ENCODE results near the gene ABTB1.

ABTB1 gene

DNA sequence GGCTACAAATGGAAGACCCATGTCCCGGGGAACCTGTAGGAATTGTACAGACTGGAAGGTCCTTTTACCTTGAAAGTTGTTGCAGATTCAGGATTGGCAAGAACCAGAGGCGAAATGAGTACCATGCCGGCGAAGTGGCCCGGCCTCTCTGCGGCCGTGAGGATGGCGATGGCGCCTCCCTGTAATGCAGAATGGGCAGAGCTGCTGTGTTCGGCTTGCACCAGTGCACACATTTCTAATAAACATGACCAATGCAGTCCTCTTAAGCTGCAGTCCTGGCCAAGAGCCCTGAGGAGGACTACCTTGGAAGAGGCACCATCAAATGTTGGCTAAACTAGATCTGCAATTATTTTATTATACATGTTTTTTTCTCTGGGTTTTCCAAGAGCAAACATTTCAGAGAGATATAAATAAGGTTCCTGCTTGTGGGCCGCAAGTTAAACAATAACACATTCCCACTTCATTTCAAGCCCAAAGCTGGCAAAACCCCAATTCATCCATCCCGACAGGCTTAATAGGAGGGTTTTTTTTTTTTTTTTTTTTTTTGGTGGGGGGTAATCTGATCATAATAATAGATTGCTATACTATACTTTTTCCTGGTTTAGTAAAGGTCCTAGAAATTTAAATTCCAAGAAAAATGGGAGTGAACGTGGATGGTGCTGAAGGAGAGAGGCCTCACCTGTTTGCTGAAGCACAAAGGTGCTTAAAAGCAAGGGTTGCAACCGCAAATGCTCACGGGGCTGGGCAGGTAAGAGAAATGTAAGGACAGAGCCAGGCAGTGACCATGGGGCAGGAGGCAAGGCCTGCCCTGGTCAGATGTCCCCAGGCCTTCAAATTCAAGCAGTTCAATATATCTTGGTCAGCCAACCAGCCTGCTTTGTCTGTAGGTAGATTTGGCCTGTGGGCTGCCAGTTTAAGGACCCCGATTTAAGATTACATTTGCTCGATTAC is 48.5 kb downstream of the ABTB1 start:
- DNase-seq, result no peak

DNA sequence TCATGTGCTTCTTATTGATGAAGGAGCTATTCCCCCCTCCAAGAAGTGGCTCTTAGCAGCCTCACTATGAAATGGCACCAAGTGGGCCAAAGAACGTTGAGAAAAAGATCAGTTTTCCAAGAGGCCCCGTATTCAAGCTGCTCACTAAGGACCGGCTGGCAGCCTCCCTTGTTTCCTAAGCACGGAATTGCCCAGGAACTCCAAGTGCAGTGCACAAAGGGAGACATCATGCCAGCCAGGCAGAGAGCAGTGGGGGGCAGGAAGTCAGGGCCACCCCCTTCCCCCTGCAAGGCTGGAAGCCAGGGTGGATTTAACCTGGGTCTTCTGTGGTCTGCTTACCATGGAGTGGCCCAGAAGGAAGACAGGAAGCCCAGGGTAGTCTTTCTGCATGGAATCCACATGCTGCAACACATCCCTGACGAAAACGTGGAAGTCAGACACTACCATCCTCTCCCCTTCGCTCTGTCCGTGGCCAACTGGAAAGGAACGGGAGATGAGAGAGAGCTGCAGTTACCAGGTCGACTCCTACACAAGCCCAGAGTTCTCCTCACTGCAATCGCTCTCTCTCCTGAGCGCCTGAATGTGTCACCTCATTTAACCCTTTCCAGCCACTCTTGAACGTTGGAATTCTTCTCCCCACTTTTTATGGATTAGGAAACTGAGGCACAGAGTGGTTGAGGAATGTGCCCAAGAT is 49.5 kb downstream of the ABTB1 start:
- no peak for DNase-seq

DNA sequence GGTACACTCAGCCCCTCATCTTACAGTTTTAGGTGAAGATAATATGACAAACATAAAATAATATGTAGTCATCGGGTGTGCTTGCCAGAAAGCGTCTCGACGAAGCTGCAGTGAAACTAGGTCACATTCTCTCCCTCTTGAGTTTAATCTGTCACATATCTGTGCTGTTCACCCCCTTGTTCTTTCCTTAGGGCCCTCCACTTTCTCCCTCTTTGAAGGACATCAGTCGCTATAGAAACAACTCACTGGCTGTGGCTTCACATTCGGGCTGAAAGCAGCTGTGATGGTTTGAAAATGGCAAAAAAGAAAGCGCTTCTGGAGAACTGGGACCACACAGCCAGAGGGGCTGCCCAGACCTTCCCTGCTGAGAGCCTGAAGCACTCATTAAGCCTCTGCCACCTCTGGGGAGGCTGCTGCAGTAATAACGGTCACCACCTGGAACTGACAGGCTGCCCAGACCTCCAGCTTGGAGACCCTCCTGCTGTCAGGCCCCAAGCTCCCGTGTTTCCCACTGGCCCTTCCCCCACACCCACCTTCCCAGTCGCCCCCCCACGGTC is 50.3 kb downstream of the ABTB1 start:
- no peak for DNase-seq

DNA sequence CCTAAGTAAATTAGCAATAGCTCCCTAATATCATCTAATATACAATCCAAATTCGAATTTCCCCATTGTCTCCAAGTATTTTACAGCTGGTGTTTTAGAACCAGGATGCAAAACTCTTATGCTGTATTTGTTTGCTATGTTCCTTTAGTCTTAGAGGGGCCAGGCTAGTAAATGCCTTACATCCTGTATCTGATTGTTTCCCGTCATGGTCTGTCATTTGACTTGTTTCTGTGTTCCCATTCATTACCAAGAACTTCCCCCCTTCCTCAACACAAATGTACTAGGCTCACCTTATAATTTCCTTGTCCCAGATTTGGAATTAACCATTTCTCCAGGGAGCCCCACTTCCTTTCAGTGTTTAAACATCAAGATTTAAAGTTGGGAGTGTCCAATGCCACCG is 54.1 kb downstream of the ABTB1 start:
- DNase-seq, result no peak

DNA sequence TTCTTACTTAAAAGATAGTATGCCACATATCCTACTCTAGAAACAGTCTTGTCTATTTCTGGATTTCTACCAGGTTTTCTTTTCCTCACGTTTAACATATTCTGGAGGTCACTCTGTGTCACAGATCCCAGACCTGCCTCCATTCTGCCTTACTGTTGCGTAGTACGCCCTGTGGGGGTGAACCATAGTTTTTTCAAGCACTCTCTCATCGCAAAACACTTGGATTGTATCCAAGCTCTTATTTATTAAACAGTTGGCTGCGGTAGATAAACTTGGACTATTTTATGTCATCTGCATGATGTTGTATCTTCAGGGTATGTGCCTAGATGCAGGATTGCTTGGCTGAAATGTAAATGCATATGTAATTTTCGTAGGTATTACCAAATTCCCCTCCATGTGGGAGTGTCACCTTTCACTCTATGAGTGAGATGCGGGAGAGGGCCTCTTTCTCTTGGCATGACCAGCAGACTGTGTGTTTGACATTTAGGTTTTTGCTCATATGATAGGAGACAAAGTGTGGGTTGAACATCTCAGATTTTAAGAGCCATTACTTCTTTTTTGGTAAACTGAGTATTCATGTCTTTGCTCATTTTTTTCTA is 55.8 kb downstream of the ABTB1 start:
- no peak for DNase-seq

DNA sequence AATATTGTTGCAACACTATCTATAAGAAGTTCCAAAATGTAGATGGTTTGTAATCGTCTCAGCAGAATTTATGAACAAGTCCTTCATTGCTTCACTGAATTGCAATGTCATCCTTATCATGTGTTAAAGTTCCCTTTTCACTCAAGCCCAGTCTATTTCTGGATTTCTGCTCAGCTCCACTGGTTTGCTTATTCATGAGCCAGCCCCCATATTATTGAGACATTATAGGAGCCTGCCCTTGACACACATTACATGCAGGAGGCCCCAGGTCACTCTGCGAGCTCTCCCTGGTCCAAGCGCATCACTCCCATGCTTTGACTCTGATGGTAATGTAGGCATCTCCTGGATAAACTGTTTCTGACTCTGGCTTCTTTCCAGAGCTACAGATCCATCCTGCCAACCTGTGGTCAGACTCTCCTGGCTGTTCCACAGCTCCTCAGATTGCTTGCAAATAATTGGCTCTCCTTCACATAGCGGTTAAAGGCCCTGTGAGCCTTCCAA is 56.9 kb downstream of the ABTB1 start:
- no peak for DNase-seq

DNA sequence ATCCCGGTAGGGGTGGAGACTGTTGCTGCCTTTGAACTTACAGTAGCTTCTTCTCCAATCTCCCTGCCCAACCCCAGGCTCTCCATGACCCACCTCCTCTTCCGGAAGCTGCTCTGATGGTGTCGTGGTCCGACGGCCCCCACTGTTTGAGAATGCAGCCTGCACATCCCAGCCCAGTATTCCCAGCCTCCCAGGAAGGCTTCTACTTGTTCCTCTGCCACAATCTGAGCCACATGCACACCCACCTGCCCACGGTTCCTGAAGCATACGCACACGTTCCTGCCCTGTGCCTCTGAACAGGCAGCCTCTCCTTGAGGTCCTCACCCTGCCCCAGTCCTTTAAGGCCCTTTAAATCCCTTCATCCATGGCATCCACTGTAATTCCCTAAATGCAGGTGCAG is 57.4 kb downstream of the ABTB1 start:
- no peak for DNase-seq

Data from fibroblast of skin of abdomen (primary cell).